H9 (cell line): ENCODE results near the gene TIGD6. TPM values are rescaled to one million over a fixed set of nuclear protein-coding genes. Genes with fewer than 3 reads are reported as not detected.

Source experiments
- DNase-seq: peaks from one replicate; pipeline ENCODE4 v3.0.0-alpha.2; 2017
- H2AFZ ChIP-seq: one replicate; pipeline ENCODE4 v1.6.1; 2013; ENCODE audit warnings: mild to moderate bottlenecking, low read length, control low read depth, moderate library complexity
- H2AK5ac ChIP-seq: 2 replicates; pipeline ENCODE4 v1.6.1; 2013; ENCODE audit warnings: low read length, control low read depth, mixed read lengths; ENCODE audit not compliant: insufficient read length
- H2BK120ac ChIP-seq: one replicate; pipeline ENCODE4 v1.6.1; 2013; ENCODE audit warnings: low read depth, mild to moderate bottlenecking, low read length, control low read depth, inconsistent platforms; ENCODE audit not compliant: poor library complexity, severe bottlenecking
- H2BK12ac ChIP-seq: 2 replicates; pipeline ENCODE4 v1.6.1; 2013; ENCODE audit warnings: low read length, control low read depth, mixed read lengths, low read depth; ENCODE audit not compliant: insufficient read length
- H2BK15ac ChIP-seq: 2 replicates; pipeline ENCODE4 v1.6.1; 2013; ENCODE audit warnings: low read depth, low read length, control low read depth
- H2BK20ac ChIP-seq: one replicate; pipeline ENCODE4 v1.6.1; 2013; ENCODE audit warnings: low read depth, mild to moderate bottlenecking, low read length, control low read depth, inconsistent platforms; ENCODE audit not compliant: poor library complexity, severe bottlenecking
- H2BK5ac ChIP-seq: 2 replicates; pipeline ENCODE4 v1.6.1; 2013; ENCODE audit warnings: low read length, control low read depth, mixed read lengths; ENCODE audit not compliant: insufficient read length
- H3K14ac ChIP-seq: 2 replicates; pipeline ENCODE4 v1.6.1; 2013; ENCODE audit warnings: low read length, control low read depth; ENCODE audit not compliant: insufficient read depth
- H3K18ac ChIP-seq: 2 replicates; pipeline ENCODE4 v1.6.1; 2013; ENCODE audit warnings: low read depth, mild to moderate bottlenecking, mixed read lengths, low read length, control low read depth; ENCODE audit not compliant: insufficient read length
- H3K23ac ChIP-seq: 2 replicates; pipeline ENCODE4 v1.6.1; 2013; ENCODE audit warnings: low read length, control low read depth, mixed read lengths, low read depth; ENCODE audit not compliant: insufficient read length
- H3K23me2 ChIP-seq: 2 replicates; pipeline ENCODE4 v1.6.1; 2013; ENCODE audit warnings: low read depth, mild to moderate bottlenecking, mixed read lengths, low read length, control low read depth; ENCODE audit not compliant: insufficient read length, poor library complexity, severe bottlenecking
- H3K27ac ChIP-seq: 2 replicates; pipeline ENCODE4 v1.5.1; 2013; ENCODE audit warnings: low read length, control low read depth, mixed read lengths, low read depth; ENCODE audit not compliant: insufficient read length
- H3K27me3 ChIP-seq: 2 replicates; pipeline ENCODE4 v1.6.1; 2013; ENCODE audit warnings: low read length, control low read depth, inconsistent platforms; ENCODE audit not compliant: insufficient read depth
- H3K4ac ChIP-seq: 2 replicates; pipeline ENCODE4 v1.6.1; 2013; ENCODE audit warnings: low read depth, mild to moderate bottlenecking, control low read depth, inconsistent platforms, low read length, moderate library complexity
- H3K4me1 ChIP-seq: 2 replicates; pipeline ENCODE4 v1.6.1; 2013; ENCODE audit warnings: low read length, control low read depth, inconsistent platforms; ENCODE audit not compliant: insufficient read depth
- H3K4me2 ChIP-seq: 2 replicates; pipeline ENCODE4 v1.6.1; 2013; ENCODE audit warnings: low read length, control low read depth, mixed read lengths; ENCODE audit not compliant: insufficient read length, insufficient read depth
- H3K56ac ChIP-seq: 2 replicates; pipeline ENCODE4 v1.6.1; 2013; ENCODE audit warnings: low read depth, mild to moderate bottlenecking, mixed read lengths, low read length, control low read depth; ENCODE audit not compliant: insufficient read length
- H3K79me1 ChIP-seq: 2 replicates; pipeline ENCODE4 v1.6.1; 2013; ENCODE audit warnings: low read depth, mild to moderate bottlenecking, moderate library complexity, low read length, control low read depth, inconsistent platforms; ENCODE audit not compliant: insufficient read depth, poor library complexity, severe bottlenecking
- H3K79me2 ChIP-seq: 2 replicates; pipeline ENCODE4 v1.6.1; 2013; ENCODE audit warnings: low read length, control low read depth, inconsistent platforms; ENCODE audit not compliant: insufficient read depth
- H3K9ac ChIP-seq: 2 replicates; pipeline ENCODE4 v1.6.1; 2013; ENCODE audit warnings: low read length, control low read depth, mixed read lengths; ENCODE audit not compliant: insufficient read length; ENCODE audit errors: extremely low read depth
- H3K9me3 ChIP-seq: one replicate; pipeline ENCODE4 v1.6.1; 2013; ENCODE audit warnings: low read depth, low read length, inconsistent platforms; ENCODE audit not compliant: control insufficient read depth
- H3T11ph ChIP-seq: one replicate; pipeline ENCODE4 v1.6.1; 2013; ENCODE audit warnings: mild to moderate bottlenecking, low read length, control low read depth, inconsistent platforms
- H4K20me1 ChIP-seq: one replicate; pipeline ENCODE4 v1.6.1; 2013; ENCODE audit not compliant: control insufficient read depth, insufficient read length, insufficient read depth
- H4K5ac ChIP-seq: 2 replicates; pipeline ENCODE4 v1.6.1; 2013; ENCODE audit warnings: low read depth, mild to moderate bottlenecking, mixed read lengths, low read length, control low read depth; ENCODE audit not compliant: insufficient read length
- H4K8ac ChIP-seq: replicated peaks from 2 replicates; pipeline ENCODE4 v1.6.1; 2013; ENCODE audit warnings: low read length, control low read depth, mixed read lengths, low read depth; ENCODE audit not compliant: insufficient read length
- H4K91ac ChIP-seq: 2 replicates; pipeline ENCODE4 v1.6.1; 2013; ENCODE audit warnings: low read depth, mild to moderate bottlenecking, moderate library complexity, mixed read lengths, low read length, control low read depth; ENCODE audit not compliant: insufficient read length
- H3K27ac Mint-ChIP-seq, 3 experiments: 2 replicates in 2 of 3; 3 replicates in 1 of 3; pipeline ENCODE4 v1.8.0; 2020 to 2021; ENCODE audit warnings: mixed read lengths in 3 of 3, mild to moderate bottlenecking in 1 of 3, moderate library complexity in 1 of 3
- H3K27me3 Mint-ChIP-seq: 2 replicates; pipeline ENCODE4 v1.8.0; 2021; ENCODE audit warnings: low read depth, mild to moderate bottlenecking, moderate library complexity, mixed read lengths
- H3K36me3 Mint-ChIP-seq, 3 experiments: 2 replicates in 2 of 3; 3 replicates in 1 of 3; pipeline ENCODE4 v1.8.0; 2020 to 2021; ENCODE audit warnings: low read depth in 3 of 3, mixed read lengths in 3 of 3; ENCODE audit not compliant: insufficient read depth in 1 of 3
- H3K4me1 Mint-ChIP-seq, 2 experiments: 2 replicates each; pipeline ENCODE4 v1.8.0; 2020; ENCODE audit warnings: mixed read lengths in 2 of 2
- H3K4me3 Mint-ChIP-seq, 2 experiments: 2 replicates in 1 of 2; 3 replicates in 1 of 2; pipeline ENCODE4 v1.8.0; 2020 to 2021; ENCODE audit warnings: mild to moderate bottlenecking in 2 of 2, mixed read lengths in 2 of 2, moderate library complexity in 1 of 2
- H3K9me3 Mint-ChIP-seq, 2 experiments: 2 replicates in 1 of 2; 3 replicates in 1 of 2; pipeline ENCODE4 v1.8.0; 2020; ENCODE audit warnings: mild to moderate bottlenecking in 2 of 2, mixed read lengths in 2 of 2, moderate library complexity in 1 of 2
- CTCF ChIP-seq: fragments of 200-600 bp; sonication (generic); conservative IDR thresholded peaks from 3 replicates; pipeline ENCODE4 v1.8.0; 2021; ENCODE audit warnings: antibody characterized with exemption, mild to moderate bottlenecking
- WGBS: extraction: QIAGEN DNeasy Blood & Tissue Kit; methylation state at CpG from one replicate; pipeline ENCODE4 v1.1.7; 2013; ENCODE audit warnings: missing lambda C conversion rate, low lambda C conversion rate, mixed read lengths; ENCODE audit not compliant: insufficient read length; ENCODE audit errors: extremely low coverage; 5-methylcytosine and 5-hydroxymethylcytosine counted together
- total RNA-seq: library from RNA; stranded (reverse); gene quantifications from 2 replicates; pipeline ENCODE4 v1.2.1, GENCODE V29; 2021

TIGD6 gene
- total RNA-seq, 1 experiment from 2014 or later = 1.8 TPM

GRCh38 chr5:150043657-150044328 lies 43.3 kb upstream of the TIGD6 start:
- Histone ChIP-seq H3K4ac (no peak overlapping the region), H2AK5ac (no peak overlapping the region), H3K18ac (no peak overlapping the region), H2BK12ac (no peak overlapping the region), H3K27me3 (no peaks in the 10 kb centered on the region), H3K27ac (no peak overlapping the region), H3K23me2 (no peaks in the 10 kb centered on the region), H3K4me2 (no peak overlapping the region), H3K4me1 (no peaks in the 10 kb centered on the region; the same call in 1 of the 2 replicates), H2BK15ac (no peak overlapping the region), H3K56ac (no peak overlapping the region), H4K8ac (no peak overlapping the region), H3T11ph (no peak overlapping the region), H3K9ac (no peak overlapping the region), H2BK5ac (no peak overlapping the region), H3K79me1 (no peaks in the 10 kb centered on the region), H3K79me2 (no peaks in the 10 kb centered on the region), H4K91ac (no peak overlapping the region), H3K23ac (no peak overlapping the region), H2BK20ac (no peak overlapping the region), H4K5ac (no peak overlapping the region), H4K20me1 (no peaks in the 10 kb centered on the region), H2AFZ (no peak overlapping the region), H3K14ac (no peak overlapping the region), H2BK120ac (no peak overlapping the region), H3K9me3 (no peaks in the 10 kb centered on the region)
- H3K9me3 Mint-ChIP-seq = no peaks in the 10 kb centered on the region
- peak overlapping the region in 2 of 3 experiments; percentile 26 to 41; a peak in 2 of 7 replicates for H3K27ac Mint-ChIP-seq
- no peaks in the 10 kb centered on the region for H3K27me3 Mint-ChIP-seq
- TF ChIP-seq CTCF = no peak
- peaks cover 22 to 87% (median 69%) of the 10 kb centered on the region in 3 experiments; a peak in 6 of 7 replicates for H3K36me3 Mint-ChIP-seq
- DNase-seq = no peak
- WGBS = no CpG with 5 or more reads among the region's 4 CpGs
- no peak overlapping the region for H3K4me3 Mint-ChIP-seq
- H3K4me1 Mint-ChIP-seq = peaks cover 5 to 11% of the 10 kb centered on the region in 2 experiments
